Trophoblast cell (in vitro differentiated cells and primary cell): ENCODE measurements around the gene DDAH2.

ENCODE experiments used
- DNase-seq, 2 donors: peaks; one replicate each; pipeline ENCODE4 v3.0.0-alpha.2; 2016
- H2AFZ ChIP-seq: 2 replicates; pipeline ENCODE4 v1.6.1; 2013; ENCODE audit warnings: low read length, moderate library complexity, mild to moderate bottlenecking; ENCODE audit not compliant: insufficient read depth, poor library complexity
- H2AK5ac ChIP-seq: 2 replicates; pipeline ENCODE4 v1.6.1; 2013; ENCODE audit warnings: mild to moderate bottlenecking, low read length
- H2BK120ac ChIP-seq: 2 replicates; pipeline ENCODE4 v1.6.1; 2013; ENCODE audit warnings: low read length, mild to moderate bottlenecking, moderate library complexity; ENCODE audit not compliant: insufficient read depth, poor library complexity
- H2BK12ac ChIP-seq: 2 replicates; pipeline ENCODE4 v1.6.1; 2013; ENCODE audit warnings: mild to moderate bottlenecking, low read length, moderate library complexity
- H2BK5ac ChIP-seq: 2 replicates; pipeline ENCODE4 v1.6.1; 2013; ENCODE audit warnings: low read length, low read depth, moderate library complexity, mild to moderate bottlenecking; ENCODE audit not compliant: poor library complexity
- H3K14ac ChIP-seq: 2 replicates; pipeline ENCODE4 v1.6.1; 2013; ENCODE audit warnings: mild to moderate bottlenecking, low read length
- H3K18ac ChIP-seq: 2 replicates; pipeline ENCODE4 v1.6.1; 2013; ENCODE audit warnings: mild to moderate bottlenecking, low read length
- H3K23ac ChIP-seq: 2 replicates; pipeline ENCODE4 v1.6.1; 2013; ENCODE audit warnings: low read length
- H3K27ac ChIP-seq: 2 replicates; pipeline ENCODE4 v1.5.1; 2013; ENCODE audit warnings: low read depth, mild to moderate bottlenecking, inconsistent platforms, low read length, moderate library complexity
- H3K27me3 ChIP-seq: 2 replicates; pipeline ENCODE4 v1.6.1; 2013; ENCODE audit warnings: inconsistent platforms, mild to moderate bottlenecking, low read length, moderate library complexity; ENCODE audit not compliant: insufficient read depth
- H3K36me3 ChIP-seq, 2 experiments: 1 replicate in 1 of 2; 2 replicates in 1 of 2; pipeline ENCODE4 v1.6.1; 2013; ENCODE audit warnings: low read length in 2 of 2, mild to moderate bottlenecking in 2 of 2, moderate library complexity in 1 of 2; ENCODE audit not compliant: insufficient read depth in 2 of 2, control insufficient read depth in 1 of 2
- H3K4ac ChIP-seq: 2 replicates; pipeline ENCODE4 v1.6.1; 2013; ENCODE audit warnings: low read depth, mild to moderate bottlenecking, low read length, moderate library complexity
- H3K4me1 ChIP-seq, 2 experiments: 1 replicate in 1 of 2; 2 replicates in 1 of 2; pipeline ENCODE4 v1.6.1; 2013; ENCODE audit warnings: low read length in 2 of 2, mild to moderate bottlenecking in 2 of 2, moderate library complexity in 1 of 2; ENCODE audit not compliant: insufficient read depth in 2 of 2, control insufficient read depth in 1 of 2
- H3K4me2 ChIP-seq: 2 replicates; pipeline ENCODE4 v1.6.1; 2013; ENCODE audit warnings: inconsistent platforms, mild to moderate bottlenecking, low read length, moderate library complexity
- H3K4me3 ChIP-seq: 2 replicates; pipeline ENCODE4 v1.5.1; 2013; ENCODE audit warnings: mild to moderate bottlenecking, low read depth, low read length, inconsistent platforms
- H3K79me1 ChIP-seq: one replicate; pipeline ENCODE4 v1.6.1; 2013; ENCODE audit warnings: low read length
- H3K79me2 ChIP-seq: 2 replicates; pipeline ENCODE4 v1.6.1; 2013; ENCODE audit warnings: low read length, mild to moderate bottlenecking; ENCODE audit not compliant: control insufficient read depth, insufficient read depth, poor library complexity
- H3K9ac ChIP-seq: 2 replicates; pipeline ENCODE4 v1.6.1; 2013; ENCODE audit warnings: mild to moderate bottlenecking, low read length
- H3K9me3 ChIP-seq: 2 replicates; pipeline ENCODE4 v1.6.1; 2013; ENCODE audit warnings: low read depth, mild to moderate bottlenecking, control low read depth, inconsistent platforms, low read length; ENCODE audit not compliant: insufficient read depth
- H4K12ac ChIP-seq: 2 replicates; pipeline ENCODE4 v1.6.1; 2013; ENCODE audit warnings: low read depth, mild to moderate bottlenecking, low read length, moderate library complexity
- H4K8ac ChIP-seq: 2 replicates; pipeline ENCODE4 v1.6.1; 2013; ENCODE audit warnings: low read depth, mild to moderate bottlenecking, low read length, moderate library complexity
- H4K91ac ChIP-seq: one replicate; pipeline ENCODE4 v1.6.1; 2013; ENCODE audit warnings: low read depth, mild to moderate bottlenecking, low read length, moderate library complexity
- WGBS: extraction: QIAGEN DNeasy Blood & Tissue Kit; methylation state at CpG from one replicate; pipeline ENCODE4 v1.1.7; 2013; ENCODE audit warnings: missing lambda C conversion rate; ENCODE audit not compliant: insufficient read length, insufficient coverage; ENCODE audit errors: extremely low coverage; 5-methylcytosine and 5-hydroxymethylcytosine counted together

DDAH2 gene

GRCh38 chr6:31758281-31758680 is 29.2 kb upstream of the DDAH2 start:
- no CpG with 5 or more reads among the region's 2 CpGs for WGBS
- no peak overlapping the region for H2BK120ac ChIP-seq

GRCh38 chr6:31752739-31753319 is 23.7 kb upstream of the DDAH2 start:
- Histone ChIP-seq H3K23ac (no peak overlapping the region), H2AK5ac (no peak overlapping the region), H2BK12ac (no peak overlapping the region), H3K79me1 (no peaks in the 10 kb centered on the region), H3K4me3 (no peak overlapping the region), H3K18ac (no peak overlapping the region), H3K79me2 (no peaks in the 10 kb centered on the region), H2BK5ac (no peak overlapping the region), H3K14ac (no peak overlapping the region), H3K36me3 (peaks cover 0 to 2% of the 10 kb centered on the region in 2 experiments), H3K27ac (no peak overlapping the region), H3K4me1 (peaks cover 0 to 2% of the 10 kb centered on the region in 2 experiments), H2BK120ac (no peak overlapping the region), H3K4ac (no peak overlapping the region), H3K4me2 (no peak overlapping the region), H3K27me3 (no peaks in the 10 kb centered on the region), H4K8ac (no peak overlapping the region), H4K12ac (no peak overlapping the region), H4K91ac (no peak overlapping the region), H3K9ac (no peak overlapping the region), H3K9me3 (no peaks in the 10 kb centered on the region), H2AFZ (no peak overlapping the region)
- no peak for DNase-seq
- no CpG with 5 or more reads among the region's 8 CpGs for WGBS

More at GRCh38 chr6:31758281-31758680, 29.2 kb upstream of the DDAH2 start:
- Histone ChIP-seq H4K12ac (no peak overlapping the region), H2BK5ac (no peak overlapping the region), H3K79me1 (peaks cover 2% of the 10 kb centered on the region), H3K9me3 (peaks cover 2% of the 10 kb centered on the region), H3K18ac (no peak overlapping the region), H3K4ac (no peak overlapping the region), H3K79me2 (no peaks in the 10 kb centered on the region), H3K9ac (no peak overlapping the region), H2AK5ac (no peak overlapping the region), H4K91ac (no peak overlapping the region), H3K4me2 (no peak overlapping the region), H3K14ac (no peak overlapping the region), H3K27me3 (no peaks in the 10 kb centered on the region), H3K4me3 (no peak overlapping the region), H3K23ac (no peak overlapping the region), H3K4me1 (peaks cover 2 to 5% of the 10 kb centered on the region in 2 experiments), H3K27ac (no peak overlapping the region), H2BK12ac (no peak overlapping the region), H2AFZ (no peak overlapping the region), H4K8ac (no peak overlapping the region), H3K36me3 (peaks cover 0 to 3% of the 10 kb centered on the region in 2 experiments)
- no peak for DNase-seq

- H2AFZ ChIP-seq: no peak overlapping the region
- H2BK12ac ChIP-seq: no peak overlapping the region
- peaks cover 0 to 2% of the 10 kb centered on the region in 2 experiments for H3K36me3 ChIP-seq
- H3K9ac ChIP-seq: no peak overlapping the region
- no peaks in the 10 kb centered on the region for H3K9me3 ChIP-seq
- H3K79me2 ChIP-seq: no peaks in the 10 kb centered on the region
- no peak overlapping the region for H4K91ac ChIP-seq
- no peaks in the 10 kb centered on the region for H3K79me1 ChIP-seq
- no peak overlapping the region for H3K4me3 ChIP-seq
- WGBS: no CpG with 5 or more reads among the region's 7 CpGs
- H3K14ac ChIP-seq: no peak overlapping the region
- H4K8ac ChIP-seq: no peak overlapping the region
- no peaks in the 10 kb centered on the region for H3K27me3 ChIP-seq
- no peak overlapping the region for H2AK5ac ChIP-seq
- no peak overlapping the region for H2BK5ac ChIP-seq
- no peak overlapping the region for H3K4me2 ChIP-seq
- no peak overlapping the region for H2BK120ac ChIP-seq
- no peak overlapping the region for H3K18ac ChIP-seq
- no peak overlapping the region for H4K12ac ChIP-seq
- H3K23ac ChIP-seq: no peak overlapping the region
- DNase-seq: no peak
- no peak overlapping the region for H3K4ac ChIP-seq
- no peak overlapping the region for H3K27ac ChIP-seq
- H3K4me1 ChIP-seq: peaks cover 6 to 8% of the 10 kb centered on the region in 2 experiments
Measured at GRCh38 chr6:31750411-31751022, 21.4 kb upstream of the DDAH2 start.

GRCh38 chr6:31749301-31750036 is 20.4 kb upstream of the DDAH2 start:
- WGBS: no CpG with 5 or more reads among the region's 8 CpGs
- Histone ChIP-seq H3K4me2 (no peak overlapping the region), H3K18ac (no peak overlapping the region)

More at GRCh38 chr6:31749301-31750036, 20.4 kb upstream of the DDAH2 start:
- Histone ChIP-seq H4K8ac (no peak overlapping the region), H2BK120ac (no peak overlapping the region), H3K9ac (no peak overlapping the region), H2AFZ (no peak overlapping the region), H3K27ac (no peak overlapping the region), H3K4me1 (peaks cover 6 to 8% of the 10 kb centered on the region in 2 experiments), H3K23ac (peak overlapping the region; percentile 55), H3K36me3 (peaks cover 0 to 2% of the 10 kb centered on the region in 2 experiments), H3K79me2 (no peaks in the 10 kb centered on the region), H2BK12ac (no peak overlapping the region), H3K4ac (no peak overlapping the region), H4K12ac (no peak overlapping the region), H3K4me3 (no peak overlapping the region), H4K91ac (no peak overlapping the region), H3K14ac (no peak overlapping the region), H3K79me1 (no peaks in the 10 kb centered on the region), H3K27me3 (no peaks in the 10 kb centered on the region), H2AK5ac (no peak overlapping the region), H2BK5ac (no peak overlapping the region), H3K9me3 (no peaks in the 10 kb centered on the region)
- no peak for DNase-seq
